Dedifferentiated amniotic fluid mesenchymal stem cell (primary cell): ENCODE measurements around the gene KCNN4.

Experiments used
- DNase-seq: peaks from one replicate; pipeline ENCODE4 v3.0.0-alpha.2; 2016; ENCODE audit errors: extremely low spot score

Gene KCNN4

GRCh38 chr19:43748205-43748594 is 32.6 kb downstream of the KCNN4 start:
- DNase-seq: no peak

GRCh38 chr19:43747557-43748204 is 33.1 kb downstream of the KCNN4 start:
- DNase-seq: no peak

DNA sequence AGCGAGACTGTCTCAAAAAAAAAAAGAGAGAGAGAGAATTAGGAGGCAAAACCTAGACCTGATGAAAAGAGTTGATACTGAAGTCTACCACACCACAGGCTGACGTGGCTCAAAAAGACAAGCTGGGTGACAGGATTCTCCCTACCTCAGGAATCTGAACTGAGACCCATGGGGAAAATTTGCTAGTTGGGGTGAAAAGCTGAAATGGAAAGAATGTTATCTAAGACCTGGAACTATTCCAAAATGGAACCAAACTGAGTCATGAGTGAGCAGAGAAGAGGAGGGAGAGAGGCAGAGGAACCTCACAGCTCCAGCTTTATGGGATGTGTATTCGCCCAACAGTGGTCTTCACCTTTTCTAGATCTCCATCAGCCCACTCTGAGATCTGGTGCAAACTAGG is 37.7 kb downstream of the KCNN4 start:
- DNase-seq: peak; percentile 19

GRCh38 chr19:43741075-43741825 is 39.5 kb downstream of the KCNN4 start:
- DNase-seq: no peak

DNA sequence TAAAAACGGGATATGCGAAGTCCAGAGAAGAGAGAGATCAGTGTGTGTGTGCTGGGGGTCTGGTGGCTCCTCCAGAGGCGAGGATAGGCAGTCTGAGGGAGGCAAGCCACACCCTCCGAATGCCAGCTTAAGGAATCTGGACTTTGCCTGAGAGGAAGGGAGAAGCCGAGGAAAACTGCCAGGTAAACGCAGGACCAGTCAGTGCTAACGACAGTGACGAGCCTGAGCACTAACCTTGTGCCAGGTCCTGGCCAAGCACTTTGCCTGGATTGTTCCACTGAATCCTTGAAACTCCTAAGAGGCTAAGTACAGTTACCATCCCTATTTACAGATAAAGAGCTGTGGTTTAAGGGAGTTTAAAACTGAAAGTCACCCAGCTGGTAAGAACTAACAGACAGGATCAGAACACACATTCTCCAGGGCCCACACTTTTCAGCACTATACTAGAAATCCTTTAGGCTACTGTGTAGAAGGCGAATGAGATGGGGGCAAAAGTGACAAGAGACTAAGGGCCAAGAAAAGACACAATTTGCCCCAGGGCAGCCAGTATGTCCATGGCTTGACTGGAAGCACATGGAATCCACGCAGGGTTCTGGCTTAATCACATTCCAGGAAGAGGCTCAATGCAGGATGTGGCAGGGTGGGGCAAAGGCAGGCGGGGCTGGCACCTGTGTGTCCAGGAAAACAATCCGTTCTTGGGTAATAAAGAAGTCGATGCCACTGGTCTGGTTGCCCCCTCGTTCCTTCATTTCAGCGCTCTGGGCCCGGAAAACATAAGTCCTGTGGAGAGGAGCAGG is 41.1 kb downstream of the KCNN4 start:
- DNase-seq: no peak

- no peak for DNase-seq
Measured at GRCh38 chr19:43738780-43739211, 42.0 kb downstream of the KCNN4 start.

DNA sequence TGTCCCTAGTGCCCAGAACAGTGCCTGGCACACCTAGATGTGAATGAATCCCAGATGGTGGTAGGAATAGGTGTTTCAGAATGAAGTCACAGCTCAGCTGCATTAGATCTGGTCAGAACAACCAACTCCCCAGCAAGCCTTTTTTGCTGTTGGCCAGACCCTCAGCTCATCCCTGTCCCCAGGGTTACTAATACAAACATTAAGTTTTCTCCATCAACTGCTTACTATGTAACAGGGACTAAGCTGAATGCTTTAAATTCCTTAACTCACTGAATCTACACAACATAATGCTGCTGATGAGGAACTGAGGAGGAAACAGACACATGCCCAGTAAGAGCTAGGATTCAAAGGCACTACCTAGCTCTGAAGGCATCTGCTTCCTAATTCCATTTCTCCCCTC is 44.8 kb downstream of the KCNN4 start:
- peak; percentile 39 for DNase-seq

GRCh38 chr19:43735013-43735412 is 45.8 kb downstream of the KCNN4 start:
- DNase-seq: no peak

DNA sequence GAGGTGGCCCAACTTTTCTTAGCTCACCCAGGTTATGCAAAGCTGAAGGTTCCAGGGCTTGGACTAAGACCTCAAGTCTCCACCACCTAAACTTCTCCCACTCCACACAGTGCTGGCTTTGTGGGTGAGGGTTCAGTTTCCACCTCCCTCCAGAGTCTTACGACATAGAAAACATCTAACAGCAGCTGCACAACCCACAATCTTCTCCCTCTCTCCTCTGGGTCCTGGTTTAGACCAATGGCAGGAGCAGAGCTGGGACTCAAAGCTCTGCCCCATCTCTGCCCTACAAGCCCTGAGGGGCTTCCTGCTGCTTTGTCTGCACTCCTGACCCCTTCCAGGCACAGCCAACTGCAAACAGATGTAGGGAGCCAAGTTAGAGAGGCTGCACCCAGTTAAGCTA is 48.9 kb downstream of the KCNN4 start:
- no peak for DNase-seq

- DNase-seq: no peak
Measured at GRCh38 chr19:43731346-43731745, 49.4 kb downstream of the KCNN4 start.

GRCh38 chr19:43729919-43730318 is 50.9 kb downstream of the KCNN4 start:
- no peak for DNase-seq

- no peak for DNase-seq
Measured at GRCh38 chr19:43727593-43727853, 53.2 kb downstream of the KCNN4 start.

GRCh38 chr19:43726736-43727592 is 53.8 kb downstream of the KCNN4 start:
- no peak for DNase-seq

DNA sequence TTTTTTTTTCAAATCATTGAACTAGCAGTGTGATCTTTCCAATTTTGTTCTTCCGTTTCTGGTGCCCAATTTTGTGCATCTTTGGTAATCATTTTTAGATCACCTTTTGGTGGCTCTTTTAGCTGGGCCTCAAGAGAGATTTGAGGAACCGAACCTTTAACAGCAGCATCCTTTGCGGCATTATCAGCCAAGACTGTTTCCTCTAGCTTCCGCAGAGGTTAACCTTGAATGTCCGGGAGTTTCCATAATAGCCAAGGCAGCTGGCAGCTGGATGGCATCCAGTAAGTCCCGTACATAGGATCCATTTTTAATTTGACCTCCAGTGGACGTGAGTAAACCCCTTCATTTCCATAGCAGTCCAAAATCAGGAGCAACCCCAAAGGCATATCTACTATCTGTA is 55.3 kb downstream of the KCNN4 start:
- no peak for DNase-seq

GRCh38 chr19:43724896-43725295 is 55.9 kb downstream of the KCNN4 start:
- DNase-seq: no peak

DNA sequence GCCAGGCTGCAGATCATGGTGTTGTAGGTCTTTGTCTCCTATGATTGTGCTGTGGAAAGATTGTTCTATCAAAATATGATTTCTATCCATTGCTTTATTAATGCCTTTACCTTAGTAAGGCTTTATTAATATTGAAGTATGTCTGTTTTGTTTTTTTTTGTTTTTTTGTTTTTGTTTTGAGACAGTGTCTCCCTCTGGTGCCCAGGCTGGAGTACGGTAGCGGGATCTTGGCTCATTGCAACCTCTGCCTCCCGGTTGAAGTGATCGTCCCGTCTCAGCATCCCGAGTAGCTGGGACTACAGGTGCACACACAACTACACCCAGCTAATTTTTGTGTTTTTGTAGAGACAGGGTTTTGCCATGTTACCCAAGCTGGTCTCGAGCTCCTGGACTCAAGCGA is 57.2 kb downstream of the KCNN4 start:
- no peak for DNase-seq

DNA sequence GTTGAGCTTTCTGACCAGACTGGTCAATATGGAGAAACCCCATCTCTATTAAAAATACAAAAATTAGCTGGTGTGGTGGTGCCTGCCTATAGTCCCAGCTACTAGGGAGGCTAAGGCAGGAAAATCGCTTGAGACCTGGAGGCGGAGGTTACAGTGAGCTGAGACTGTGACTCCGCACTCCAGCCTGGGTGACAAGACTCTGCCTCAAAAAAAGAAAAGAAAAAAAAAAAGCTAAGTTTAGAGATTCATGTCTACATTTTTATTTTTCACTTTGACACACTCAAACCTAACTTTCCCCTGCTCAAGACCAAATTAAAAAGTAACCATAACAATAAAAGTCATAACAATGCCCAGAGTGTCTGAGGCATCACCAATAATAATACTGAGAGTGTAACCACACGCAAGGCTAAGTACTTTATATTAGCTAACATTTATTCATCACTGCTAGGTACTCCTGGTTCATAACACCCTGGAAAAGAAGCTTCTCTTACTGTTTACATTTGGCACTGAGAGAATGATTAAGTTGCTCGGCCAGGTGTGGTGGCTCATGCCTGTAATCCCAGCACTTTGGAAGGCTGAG is 59.2 kb downstream of the KCNN4 start:
- DNase-seq: no peak

- no peak for DNase-seq
Measured at GRCh38 chr19:43720936-43721335, 59.8 kb downstream of the KCNN4 start.

- no peak for DNase-seq
Measured at GRCh38 chr19:43719918-43720317, 60.9 kb downstream of the KCNN4 start.

GRCh38 chr19:43719378-43719868 is 61.4 kb downstream of the KCNN4 start:
- DNase-seq: no peak

- no peak for DNase-seq
Measured at GRCh38 chr19:43718627-43719377, 62.0 kb downstream of the KCNN4 start.
